LNCaP clone FGC (cell line): ENCODE data around the gene FAM219A.
A peak's percentile ranks its signal among the peaks of the same experiment; 100 is the strongest.

Experiments used
- DNase-seq: peaks from one replicate; pipeline ENCODE4 v3.0.0-alpha.2; 2011; ENCODE audit warnings: low read depth
- H3K4me3 ChIP-seq: 2 replicates; pipeline ENCODE4 v1.5.1; 2011; ENCODE audit warnings: mild to moderate bottlenecking, low read depth, low read length, control low read depth
- TF ChIP-seq, protein P1 (sequence below): IDR thresholded peaks from 2 replicates; pipeline ENCODE4 v1.5.1; 2012; ENCODE audit warnings: mild to moderate bottlenecking; ENCODE audit not compliant: control insufficient read depth, insufficient read depth; ENCODE audit errors: extremely low read depth

The FAM219A gene

GRCh38 chr9:34457266-34458012 is 931 bp downstream of the FAM219A start:
- no peak for DNase-seq
- peak overlapping the region; percentile 88 for H3K4me3 ChIP-seq
- TF ChIP-seq, protein P1, sequence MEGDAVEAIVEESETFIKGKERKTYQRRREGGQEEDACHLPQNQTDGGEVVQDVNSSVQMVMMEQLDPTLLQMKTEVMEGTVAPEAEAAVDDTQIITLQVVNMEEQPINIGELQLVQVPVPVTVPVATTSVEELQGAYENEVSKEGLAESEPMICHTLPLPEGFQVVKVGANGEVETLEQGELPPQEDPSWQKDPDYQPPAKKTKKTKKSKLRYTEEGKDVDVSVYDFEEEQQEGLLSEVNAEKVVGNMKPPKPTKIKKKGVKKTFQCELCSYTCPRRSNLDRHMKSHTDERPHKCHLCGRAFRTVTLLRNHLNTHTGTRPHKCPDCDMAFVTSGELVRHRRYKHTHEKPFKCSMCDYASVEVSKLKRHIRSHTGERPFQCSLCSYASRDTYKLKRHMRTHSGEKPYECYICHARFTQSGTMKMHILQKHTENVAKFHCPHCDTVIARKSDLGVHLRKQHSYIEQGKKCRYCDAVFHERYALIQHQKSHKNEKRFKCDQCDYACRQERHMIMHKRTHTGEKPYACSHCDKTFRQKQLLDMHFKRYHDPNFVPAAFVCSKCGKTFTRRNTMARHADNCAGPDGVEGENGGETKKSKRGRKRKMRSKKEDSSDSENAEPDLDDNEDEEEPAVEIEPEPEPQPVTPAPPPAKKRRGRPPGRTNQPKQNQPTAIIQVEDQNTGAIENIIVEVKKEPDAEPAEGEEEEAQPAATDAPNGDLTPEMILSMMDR: no peak

- peak overlapping the region; percentile 88 for H3K4me3 ChIP-seq
- TF ChIP-seq, protein P1: no peak
- no peak for DNase-seq
These were observed 1.6 kb downstream of the FAM219A start for GRCh38 chr9:34456746-34457145.

DNA sequence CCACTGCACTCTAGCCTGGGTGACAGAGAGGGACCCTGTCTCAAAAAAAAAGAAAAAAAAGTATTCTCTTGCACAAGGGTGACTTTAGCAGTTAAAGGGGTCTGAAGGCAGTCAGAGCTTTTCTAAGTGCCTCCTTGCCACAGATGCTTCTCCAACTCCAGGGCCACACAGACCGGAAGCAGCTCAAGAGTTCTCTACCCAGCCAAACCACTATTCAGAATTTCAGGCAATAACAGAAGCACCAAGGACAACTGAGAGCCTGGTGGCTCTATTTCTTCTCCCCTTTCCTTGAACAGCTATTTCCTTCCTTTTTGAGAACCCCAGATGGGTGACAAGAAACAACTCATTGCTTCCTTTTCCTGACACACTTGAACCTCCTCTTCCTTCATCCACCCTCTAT is 2.2 kb downstream of the FAM219A start:
- DNase-seq: no peak
- TF ChIP-seq, protein P1: no peak
- no peak overlapping the region for H3K4me3 ChIP-seq

- DNase-seq: no peak
- H3K4me3 ChIP-seq: no peak overlapping the region
- TF ChIP-seq, protein P1: no peak
These were observed 3.8 kb downstream of the FAM219A start for GRCh38 chr9:34454571-34455065.

DNA sequence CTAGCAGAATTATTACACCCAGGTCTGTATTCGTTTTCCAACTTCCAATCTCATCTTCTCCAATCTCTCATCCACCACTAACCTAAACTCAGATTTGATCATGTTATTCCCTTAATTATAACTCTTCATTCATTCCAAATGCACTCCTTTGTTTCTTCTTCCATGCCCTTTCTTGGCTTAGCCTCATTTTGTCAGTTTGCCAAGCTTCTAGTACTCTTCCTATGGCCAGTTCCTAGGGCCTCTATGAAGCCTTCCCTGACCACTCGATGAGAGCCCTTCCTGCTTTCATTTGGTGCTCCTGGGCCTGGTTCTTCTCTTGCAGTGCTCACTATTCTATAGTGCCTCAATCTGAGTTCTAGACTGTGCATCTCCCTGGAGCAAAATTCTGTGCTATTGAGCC is 5.8 kb downstream of the FAM219A start:
- TF ChIP-seq, protein P1: no peak
- no peak overlapping the region for H3K4me3 ChIP-seq
- DNase-seq: no peak

DNA sequence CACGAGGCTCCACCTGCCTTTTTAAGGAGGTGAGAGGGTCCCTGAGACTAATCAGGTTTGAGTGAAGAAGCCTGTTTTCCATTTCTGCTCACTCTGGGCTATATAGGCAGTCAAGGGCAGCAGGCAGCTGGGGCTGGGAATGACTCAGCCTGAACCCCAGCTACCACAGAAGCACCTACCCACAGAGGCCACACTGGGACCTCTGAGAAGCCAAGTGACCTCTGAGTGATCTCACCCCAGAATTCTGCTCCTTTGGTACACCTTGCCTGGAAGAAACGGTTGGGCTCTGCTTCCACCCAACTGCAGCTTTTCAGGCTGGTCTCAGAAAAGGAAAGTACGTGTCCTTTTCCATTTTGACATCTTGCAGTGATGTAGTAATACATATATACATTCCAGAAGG is 6.8 kb downstream of the FAM219A start:
- TF ChIP-seq, protein P1: no peak
- DNase-seq: no peak
- no peak overlapping the region for H3K4me3 ChIP-seq

DNA sequence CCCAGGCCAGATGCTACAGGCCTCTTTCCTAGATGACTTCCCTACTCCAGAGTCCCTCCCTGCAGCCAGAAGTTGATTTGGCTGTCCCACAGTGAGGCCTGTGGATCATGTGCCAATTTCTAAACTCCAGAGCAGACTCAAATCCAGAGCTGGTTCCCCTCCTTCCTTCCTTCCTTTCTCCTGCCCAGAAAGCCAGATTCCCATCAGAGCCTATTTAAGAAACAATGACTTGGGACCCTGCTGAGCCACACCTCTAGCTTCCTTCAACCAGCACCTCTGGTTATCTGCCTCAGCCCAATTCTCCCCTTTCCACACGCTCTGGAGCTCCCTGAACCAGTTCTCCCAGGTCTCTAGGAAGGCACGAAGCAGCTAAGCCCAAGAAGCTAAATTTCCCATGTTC is 7.2 kb downstream of the FAM219A start:
- TF ChIP-seq, protein P1: no peak
- H3K4me3 ChIP-seq: no peak overlapping the region
- no peak for DNase-seq
